DND-41 (cell line): Measurements from ENCODE around the gene DLEU7.
A peak's percentile ranks its signal among the peaks of the same experiment; 100 is the strongest.

Source experiments
- ATAC-seq: fragments of 200-7000 bp; cut with Tn5 transposase; 3 replicates; pipeline ENCODE4 v1.9.1; 2021; ENCODE audit warnings: low read depth; ENCODE audit not compliant: insufficient read depth
- DNase-seq: peaks from one replicate; pipeline ENCODE4 v3.0.0-alpha.2; 2020
- H2AFZ ChIP-seq: 2 replicates; pipeline ENCODE4 v1.6.0; 2012; ENCODE audit warnings: low read depth, low read length
- H3K27ac ChIP-seq: 2 replicates; pipeline ENCODE4 v1.5.1; 2012; ENCODE audit warnings: low read length, inconsistent platforms
- H3K27me3 ChIP-seq: fragments of 200-600 bp; sonication (generic); 2 replicates; pipeline ENCODE4 v1.6.0; 2012; ENCODE audit warnings: low read length, mild to moderate bottlenecking, inconsistent platforms; ENCODE audit not compliant: insufficient read depth, poor library complexity
- H3K36me3 ChIP-seq: 2 replicates; pipeline ENCODE4 v1.5.1; 2012; ENCODE audit warnings: low read length, inconsistent platforms; ENCODE audit not compliant: insufficient read depth
- H3K4me1 ChIP-seq: 2 replicates; pipeline ENCODE4 v1.5.1; 2012; ENCODE audit warnings: mild to moderate bottlenecking, low read length; ENCODE audit not compliant: insufficient read depth
- H3K4me2 ChIP-seq: 2 replicates; pipeline ENCODE4 v1.6.0; 2012; ENCODE audit warnings: mild to moderate bottlenecking, moderate library complexity, low read length, inconsistent platforms; ENCODE audit not compliant: insufficient read depth
- H3K4me3 ChIP-seq, 2 experiments: fragments of 200-600 bp in 1 of 2; shearing (Covaris generic) in 1 of 2; 2 replicates each; pipeline ENCODE4 v1.5.1; 2012 to 2016; ENCODE audit warnings: inconsistent platforms in 2 of 2, low read length in 2 of 2, mild to moderate bottlenecking in 2 of 2, low read depth in 1 of 2, moderate library complexity in 1 of 2
- H3K79me2 ChIP-seq: 2 replicates; pipeline ENCODE4 v1.6.0; 2012; ENCODE audit warnings: low read length, inconsistent platforms; ENCODE audit not compliant: insufficient read depth
- H3K9ac ChIP-seq: 2 replicates; pipeline ENCODE4 v1.6.0; 2012; ENCODE audit warnings: low read depth, mild to moderate bottlenecking, inconsistent platforms, low read length, moderate library complexity
- H3K9me3 ChIP-seq: 2 replicates; pipeline ENCODE4 v1.5.1; 2012; ENCODE audit warnings: low read length, moderate library complexity, mild to moderate bottlenecking, inconsistent platforms; ENCODE audit not compliant: insufficient read depth, severe bottlenecking
- H4K20me1 ChIP-seq: 2 replicates; pipeline ENCODE4 v1.6.0; 2012; ENCODE audit warnings: low read length; ENCODE audit not compliant: insufficient read depth
- EZH2 ChIP-seq: IDR thresholded peaks from 3 replicates; pipeline ENCODE4 v1.6.1; 2012; ENCODE audit warnings: borderline replicate concordance, low read depth, mild to moderate bottlenecking, moderate library complexity, low read length, inconsistent platforms; ENCODE audit not compliant: severe bottlenecking
- TF ChIP-seq, protein P1 (sequence below): IDR thresholded peaks from 2 replicates; pipeline ENCODE4 v1.5.1; 2012; ENCODE audit warnings: borderline replicate concordance, low read length, moderate library complexity, mild to moderate bottlenecking; ENCODE audit not compliant: poor library complexity, severe bottlenecking; ENCODE audit errors: extremely low read depth

Gene DLEU7

DNA sequence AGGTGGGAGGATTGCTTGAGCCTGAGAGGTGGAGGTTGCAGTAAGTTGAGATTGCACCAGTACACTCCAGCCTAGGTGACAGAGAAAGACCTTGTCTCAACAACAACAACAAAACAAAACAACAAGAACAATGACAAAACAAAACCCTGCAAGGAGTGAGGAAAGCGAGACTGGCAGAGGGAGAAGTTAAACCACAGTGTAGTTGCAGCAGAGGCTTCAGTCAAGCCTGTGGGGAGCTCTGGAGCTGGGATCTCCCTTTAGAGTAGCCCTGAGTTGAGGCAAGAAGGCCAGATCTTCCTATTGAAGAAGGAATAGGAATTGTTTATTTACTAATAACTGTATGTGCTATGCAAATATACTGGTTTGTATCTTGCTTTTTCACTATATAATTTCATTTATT, 40.8 kb upstream of the DLEU7 start:
- DNase-seq (no peak), ATAC-seq (peak; percentile 58)
- Histone ChIP-seq H3K27ac (peak overlapping the region; percentile 15; the same call in 1 of the 2 replicates), H3K9ac (no peak overlapping the region), H3K36me3 (no peaks in the 10 kb centered on the region), H3K4me3 (no peak overlapping the region), H2AFZ (peak overlapping the region; percentile 23), H3K9me3 (no peaks in the 10 kb centered on the region), H4K20me1 (no peaks in the 10 kb centered on the region), H3K79me2 (peaks cover under 1% of the 10 kb centered on the region; the same call in 1 of the 2 replicates), H3K4me1 (peaks cover 13% of the 10 kb centered on the region), H3K27me3 (no peaks in the 10 kb centered on the region), H3K4me2 (no peak overlapping the region)
- TF ChIP-seq EZH2, result no peak
- TF ChIP-seq, protein P1, sequence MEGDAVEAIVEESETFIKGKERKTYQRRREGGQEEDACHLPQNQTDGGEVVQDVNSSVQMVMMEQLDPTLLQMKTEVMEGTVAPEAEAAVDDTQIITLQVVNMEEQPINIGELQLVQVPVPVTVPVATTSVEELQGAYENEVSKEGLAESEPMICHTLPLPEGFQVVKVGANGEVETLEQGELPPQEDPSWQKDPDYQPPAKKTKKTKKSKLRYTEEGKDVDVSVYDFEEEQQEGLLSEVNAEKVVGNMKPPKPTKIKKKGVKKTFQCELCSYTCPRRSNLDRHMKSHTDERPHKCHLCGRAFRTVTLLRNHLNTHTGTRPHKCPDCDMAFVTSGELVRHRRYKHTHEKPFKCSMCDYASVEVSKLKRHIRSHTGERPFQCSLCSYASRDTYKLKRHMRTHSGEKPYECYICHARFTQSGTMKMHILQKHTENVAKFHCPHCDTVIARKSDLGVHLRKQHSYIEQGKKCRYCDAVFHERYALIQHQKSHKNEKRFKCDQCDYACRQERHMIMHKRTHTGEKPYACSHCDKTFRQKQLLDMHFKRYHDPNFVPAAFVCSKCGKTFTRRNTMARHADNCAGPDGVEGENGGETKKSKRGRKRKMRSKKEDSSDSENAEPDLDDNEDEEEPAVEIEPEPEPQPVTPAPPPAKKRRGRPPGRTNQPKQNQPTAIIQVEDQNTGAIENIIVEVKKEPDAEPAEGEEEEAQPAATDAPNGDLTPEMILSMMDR, result no peak

DNA sequence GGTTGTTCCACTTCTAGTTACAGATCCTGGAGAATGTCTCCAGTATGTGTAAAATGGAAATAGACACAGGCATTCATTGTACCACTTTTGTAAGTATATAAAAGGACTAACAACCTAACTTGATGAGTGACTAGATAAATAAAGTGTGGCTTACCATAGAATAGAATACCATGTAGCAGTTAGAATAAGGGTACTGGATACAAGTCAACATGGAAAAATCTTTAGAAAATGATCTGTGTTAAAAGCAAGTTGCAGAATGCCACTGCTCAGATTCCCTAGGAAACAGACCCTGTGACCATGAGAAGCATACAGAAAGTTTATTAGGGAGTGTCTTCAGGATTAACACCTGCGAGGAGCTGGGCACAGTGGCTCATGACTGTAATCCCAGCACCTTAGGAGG, 40.2 kb upstream of the DLEU7 start:
- peak; percentile 45; the same call in 1 of the 3 replicates for ATAC-seq
- no peak for TF ChIP-seq EZH2
- Histone ChIP-seq H3K27me3 (no peaks in the 10 kb centered on the region), H2AFZ (peak overlapping the region; percentile 23), H3K27ac (peak overlapping the region; percentile 15; the same call in 1 of the 2 replicates), H3K4me1 (peaks cover 8% of the 10 kb centered on the region), H3K9ac (no peak overlapping the region), H3K36me3 (no peaks in the 10 kb centered on the region), H4K20me1 (no peaks in the 10 kb centered on the region), H3K4me3 (no peak overlapping the region), H3K4me2 (no peak overlapping the region), H3K79me2 (no peaks in the 10 kb centered on the region), H3K9me3 (no peaks in the 10 kb centered on the region)
- no peak for DNase-seq

DNA sequence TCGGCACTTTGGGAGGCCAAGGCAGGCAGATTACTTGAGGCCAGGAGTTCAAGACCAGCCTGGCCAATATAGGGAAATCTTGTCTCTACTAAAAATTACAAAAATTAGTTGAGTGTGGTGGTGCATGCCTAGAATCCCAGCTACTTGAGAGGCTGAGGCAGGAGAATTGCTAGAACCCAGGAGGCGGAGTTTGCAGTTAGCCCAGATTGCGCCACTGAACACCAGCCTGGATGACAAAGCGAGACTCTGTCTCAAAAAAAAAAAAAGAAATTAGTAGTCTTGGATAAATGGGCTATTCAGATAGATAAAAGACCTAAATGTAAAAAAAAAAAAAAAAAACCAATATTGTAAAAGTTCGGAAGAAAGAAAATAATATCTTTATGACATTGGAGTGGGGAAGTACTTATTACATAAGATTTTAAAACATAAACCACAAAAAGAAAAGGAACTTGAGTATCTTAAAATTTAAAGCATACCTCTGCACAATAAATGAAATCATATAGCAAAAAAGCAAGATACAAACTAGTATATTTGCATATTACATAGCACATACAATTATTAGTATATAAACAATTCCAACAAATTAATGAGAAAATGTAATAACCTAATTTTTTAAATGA, 39.4 kb upstream of the DLEU7 start:
- no peak overlapping the region for H2AFZ ChIP-seq
- ATAC-seq, result no peak
- no peaks in the 10 kb centered on the region for H3K27me3 ChIP-seq
- no peaks in the 10 kb centered on the region for H3K79me2 ChIP-seq
- H3K4me3 ChIP-seq, result no peak overlapping the region
- H3K36me3 ChIP-seq, result no peaks in the 10 kb centered on the region
- H3K4me1 ChIP-seq, result peaks cover 8% of the 10 kb centered on the region
- no peak overlapping the region for H3K27ac ChIP-seq
- H3K4me2 ChIP-seq, result no peak overlapping the region
- no peaks in the 10 kb centered on the region for H4K20me1 ChIP-seq
- TF ChIP-seq, protein P1, result no peak
- TF ChIP-seq EZH2, result no peak
- DNase-seq, result no peak
- H3K9ac ChIP-seq, result no peak overlapping the region
- no peaks in the 10 kb centered on the region for H3K9me3 ChIP-seq

DNA sequence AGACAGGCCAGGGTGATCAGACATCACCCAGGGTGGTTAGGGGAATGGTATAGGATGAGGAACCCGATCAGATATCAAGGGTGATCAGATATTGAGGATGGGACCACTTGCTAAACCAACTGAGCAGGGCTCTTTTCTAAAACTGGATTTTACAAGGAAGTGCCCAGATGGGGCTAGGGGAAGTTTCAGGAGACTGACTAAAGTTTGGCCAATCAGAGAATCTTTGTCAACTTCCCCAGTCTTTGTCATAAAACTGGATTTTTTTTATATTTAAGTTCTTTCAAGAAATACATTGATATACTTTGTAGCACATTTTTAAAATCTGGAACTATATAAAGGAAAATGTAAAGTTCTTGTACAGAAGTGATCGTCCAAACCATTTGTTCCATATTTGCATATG, 30.5 kb upstream of the DLEU7 start:
- no peaks in the 10 kb centered on the region for H3K79me2 ChIP-seq
- no peak overlapping the region for H3K9ac ChIP-seq
- H3K4me1 ChIP-seq, result peaks cover 4% of the 10 kb centered on the region; the same call in 1 of the 2 replicates
- no peaks in the 10 kb centered on the region for H4K20me1 ChIP-seq
- no peak overlapping the region for H2AFZ ChIP-seq
- no peak for DNase-seq
- ATAC-seq, result no peak
- H3K4me2 ChIP-seq, result no peak overlapping the region
- no peak overlapping the region for H3K4me3 ChIP-seq
- H3K27me3 ChIP-seq, result no peaks in the 10 kb centered on the region
- no peaks in the 10 kb centered on the region for H3K9me3 ChIP-seq
- TF ChIP-seq, protein P1, result no peak
- no peak for TF ChIP-seq EZH2
- no peak overlapping the region for H3K27ac ChIP-seq
- no peaks in the 10 kb centered on the region for H3K36me3 ChIP-seq
